NCI-H524 (cell line): Measurements from ENCODE around the gene MAD1L1.
"Not testable (repeated sequence)": the region's sequence is repeated elsewhere in the genome, so short reads cannot be mapped to it uniquely, and the experiment has no call there.

Experiments used
- DNase-seq, 2 experiments: peaks; one replicate each; lab custom pipeline; 2025; lab: John Stamatoyannopoulos, UW

Gene MAD1L1

DNA sequence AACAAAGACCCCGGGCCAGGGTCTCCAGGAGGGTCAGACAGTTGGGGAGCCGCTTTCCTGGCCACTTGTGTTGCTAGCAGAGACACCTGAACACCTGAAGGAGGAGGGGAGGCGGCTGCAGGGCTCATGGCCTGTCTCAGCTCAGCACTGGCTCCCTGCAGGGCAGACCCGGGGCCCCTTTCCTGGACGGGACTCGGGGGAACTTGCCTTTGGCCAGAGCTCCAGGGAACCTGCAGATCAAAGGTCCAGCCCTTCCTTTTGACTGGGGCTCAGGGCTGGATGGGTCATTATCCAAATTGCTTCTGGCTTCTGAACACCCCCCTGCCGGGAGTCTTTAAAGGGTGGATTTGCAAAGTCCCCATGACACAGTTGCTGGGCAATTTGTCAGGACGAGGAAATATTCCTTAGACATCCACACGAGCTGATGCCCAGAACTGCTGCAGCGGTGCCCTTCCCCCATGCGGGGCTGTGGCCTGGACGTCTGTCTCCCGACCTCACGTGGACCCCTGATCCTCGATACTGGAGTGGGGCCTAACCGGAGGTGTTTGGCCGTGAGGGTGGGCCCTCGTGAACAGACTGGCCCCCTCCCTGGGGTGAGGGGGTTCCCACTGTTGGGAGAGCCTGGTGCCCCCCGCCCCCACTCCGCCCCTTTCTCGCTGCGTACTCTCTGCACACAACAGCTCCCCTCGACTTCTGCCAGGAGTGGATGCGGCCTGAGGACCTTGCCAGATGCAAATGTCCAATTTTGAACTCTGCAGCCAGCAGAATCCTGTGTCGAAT, 368.4 kb downstream of the MAD1L1 start:
- DNase-seq = no peak

DNA sequence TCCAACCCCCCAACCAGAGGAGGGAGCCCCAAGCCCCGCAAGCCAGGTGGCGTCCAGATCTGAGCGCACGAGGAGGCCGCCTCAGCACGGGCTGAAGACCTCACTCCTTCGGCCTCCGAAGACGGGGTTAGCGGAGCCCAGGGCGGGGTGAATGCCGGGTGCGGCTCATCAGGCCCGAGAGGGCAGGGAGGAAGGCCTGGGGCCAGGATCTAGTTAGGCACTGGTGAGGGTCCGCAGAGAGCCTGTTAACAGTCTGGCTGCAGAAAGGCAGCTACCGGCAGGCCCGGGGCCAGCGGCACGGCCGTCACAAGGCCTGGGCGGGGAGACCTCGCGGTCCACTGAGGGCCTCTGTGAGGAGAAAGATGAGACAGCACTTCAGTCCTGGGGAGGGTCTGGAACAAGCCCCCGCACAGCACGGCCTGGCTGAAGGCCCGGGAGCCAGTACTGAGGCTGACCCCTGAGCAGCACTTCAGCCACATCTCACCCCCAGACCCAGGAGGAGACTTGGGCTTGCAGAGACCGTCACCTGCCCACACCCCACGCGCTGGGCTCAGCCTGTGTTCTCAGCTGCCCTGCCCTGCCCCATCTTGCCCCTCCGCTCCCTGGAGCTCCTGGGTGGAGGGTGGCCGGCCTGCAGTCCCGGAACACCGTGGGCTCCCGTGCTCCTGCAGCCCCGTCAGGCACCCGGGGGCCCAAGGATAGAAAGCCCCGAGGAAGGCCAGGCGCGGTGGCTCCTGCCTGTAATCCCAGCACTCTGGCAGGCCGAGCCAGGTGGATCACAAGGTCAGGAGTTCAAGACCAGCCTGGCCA, 369.4 kb downstream of the MAD1L1 start:
- DNase-seq = no peak

DNA sequence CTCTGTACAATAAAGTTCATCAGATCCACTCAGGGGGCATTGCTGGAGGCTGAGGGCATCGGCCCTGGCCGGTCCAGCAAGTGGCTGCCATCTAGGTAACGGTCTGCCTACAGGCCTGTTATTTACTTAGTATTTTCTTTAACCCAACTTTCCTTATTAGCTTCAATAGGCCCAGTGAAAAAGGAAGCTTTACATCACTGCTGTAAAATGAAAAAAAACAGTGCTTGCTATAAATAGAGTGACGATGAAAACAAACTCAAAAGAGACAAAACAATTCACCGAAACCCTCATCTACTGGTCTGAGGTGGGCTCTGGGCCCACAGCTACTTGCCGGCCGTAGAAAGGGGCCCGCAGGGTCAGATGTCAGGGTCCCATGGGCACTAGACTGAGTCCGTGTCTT, 370.2 kb downstream of the MAD1L1 start:
- DNase-seq = no peak

DNA sequence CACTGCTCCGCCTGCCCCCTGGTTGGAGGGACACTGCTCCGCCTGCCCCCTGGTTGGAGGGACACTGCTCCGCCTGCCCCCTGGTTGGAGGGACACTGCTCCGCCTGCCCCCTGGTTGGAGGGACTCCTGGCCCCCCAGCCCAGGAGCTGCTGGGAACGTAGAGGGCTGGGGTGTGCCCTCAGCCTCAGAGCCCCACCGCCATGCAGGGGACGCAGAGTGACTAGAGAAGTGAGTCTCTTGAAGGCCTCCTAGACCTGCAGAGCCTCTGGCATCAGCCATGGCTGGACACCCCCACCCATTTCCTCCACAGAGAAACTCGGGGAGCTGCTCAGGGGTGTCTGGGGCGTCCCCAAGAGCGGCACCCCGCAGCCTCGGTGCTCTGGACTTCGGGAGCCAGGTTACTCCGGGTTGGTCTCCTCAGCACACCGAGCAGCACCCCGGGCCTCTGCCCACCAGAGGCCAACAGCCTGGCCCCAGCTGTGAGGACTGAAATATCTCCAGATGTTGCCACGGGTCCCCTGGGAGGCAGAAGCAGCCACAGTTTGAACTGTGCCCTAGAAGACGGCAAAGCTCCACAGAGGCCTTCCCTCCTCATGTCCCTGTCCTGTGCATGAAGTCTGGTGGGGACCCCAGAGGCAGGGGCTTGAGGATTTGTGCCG, 370.8 kb downstream of the MAD1L1 start:
- no peak for DNase-seq

DNA sequence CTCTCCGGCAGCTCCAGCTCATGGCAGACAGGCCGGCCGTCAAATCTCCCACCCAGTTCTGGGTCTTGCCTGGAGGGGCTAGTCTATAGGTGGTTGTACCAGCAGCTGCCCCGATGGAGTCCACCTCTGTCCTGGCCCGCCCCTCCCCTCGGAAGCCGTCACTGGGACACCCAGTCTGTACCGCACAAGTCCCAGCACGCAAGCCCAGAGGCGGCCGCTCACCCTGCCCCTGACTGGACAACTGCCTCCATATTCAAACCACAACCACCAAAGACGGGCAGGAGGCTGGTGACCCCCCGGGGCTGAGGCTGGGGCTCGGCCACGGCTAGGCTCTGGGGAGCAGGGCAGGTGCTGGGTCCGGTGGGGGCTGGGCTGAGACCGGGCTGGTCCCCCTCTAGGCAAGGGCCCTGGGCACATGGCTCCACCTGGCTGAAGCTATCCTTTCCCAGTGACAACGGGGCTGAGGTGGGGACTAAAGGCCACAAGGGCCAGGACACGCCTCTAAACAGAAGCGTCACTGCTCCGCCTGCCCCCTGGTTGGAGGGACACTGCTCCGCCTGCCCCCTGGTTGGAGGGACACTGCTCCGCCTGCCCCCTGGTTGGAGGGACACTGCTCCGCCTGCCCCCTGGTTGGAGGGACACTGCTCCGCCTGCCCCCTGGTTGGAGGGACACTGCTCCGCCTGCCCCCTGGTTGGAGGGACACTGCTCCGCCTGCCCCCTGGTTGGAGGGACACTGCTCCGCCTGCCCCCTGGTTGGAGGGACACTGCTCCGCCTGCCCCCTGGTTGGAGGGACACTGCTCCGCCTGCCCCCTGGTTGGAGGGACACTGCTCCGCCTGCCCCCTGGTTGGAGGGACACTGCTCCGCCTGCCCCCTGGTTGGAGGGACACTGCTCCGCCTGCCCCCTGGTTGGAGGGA, 371.6 kb downstream of the MAD1L1 start:
- not testable (repeated sequence) for DNase-seq

DNA sequence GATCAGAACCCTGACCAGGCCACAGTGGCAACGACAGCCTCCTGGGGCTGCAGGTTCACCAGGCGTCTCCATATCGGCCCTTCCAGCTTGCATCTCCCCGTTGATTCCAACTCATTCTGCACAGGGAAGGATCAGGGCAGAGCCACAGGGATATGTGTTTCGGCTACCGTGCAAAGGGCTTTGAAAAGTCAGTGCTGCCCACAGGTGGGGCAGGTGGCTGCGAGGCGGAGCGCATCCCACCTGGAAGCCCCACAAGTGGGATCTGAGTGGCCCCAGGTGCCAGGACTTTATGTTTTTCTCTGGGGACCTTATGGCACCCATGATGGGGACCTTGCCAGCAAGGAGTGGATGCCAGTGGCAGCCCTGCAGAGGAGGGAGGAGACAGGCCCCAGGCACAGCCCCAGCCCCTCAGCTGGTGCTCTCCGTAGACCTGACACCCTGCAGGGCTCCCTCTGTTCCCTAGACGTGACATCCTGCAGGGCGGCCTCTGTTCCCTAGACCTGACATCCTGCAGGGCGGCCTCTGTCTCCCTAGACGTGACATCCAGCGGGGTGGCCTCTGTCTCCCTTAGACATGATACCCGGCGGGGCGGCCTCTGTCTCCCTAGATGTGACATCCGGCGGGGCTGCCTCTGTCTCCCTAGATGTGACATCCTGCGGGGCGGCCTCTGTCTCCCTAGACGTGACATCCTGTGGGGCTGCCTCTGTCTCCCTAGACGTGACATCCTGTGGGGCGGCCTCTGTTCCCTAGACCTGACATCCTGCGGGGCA, 373.3 kb downstream of the MAD1L1 start:
- DNase-seq = no peak

DNA sequence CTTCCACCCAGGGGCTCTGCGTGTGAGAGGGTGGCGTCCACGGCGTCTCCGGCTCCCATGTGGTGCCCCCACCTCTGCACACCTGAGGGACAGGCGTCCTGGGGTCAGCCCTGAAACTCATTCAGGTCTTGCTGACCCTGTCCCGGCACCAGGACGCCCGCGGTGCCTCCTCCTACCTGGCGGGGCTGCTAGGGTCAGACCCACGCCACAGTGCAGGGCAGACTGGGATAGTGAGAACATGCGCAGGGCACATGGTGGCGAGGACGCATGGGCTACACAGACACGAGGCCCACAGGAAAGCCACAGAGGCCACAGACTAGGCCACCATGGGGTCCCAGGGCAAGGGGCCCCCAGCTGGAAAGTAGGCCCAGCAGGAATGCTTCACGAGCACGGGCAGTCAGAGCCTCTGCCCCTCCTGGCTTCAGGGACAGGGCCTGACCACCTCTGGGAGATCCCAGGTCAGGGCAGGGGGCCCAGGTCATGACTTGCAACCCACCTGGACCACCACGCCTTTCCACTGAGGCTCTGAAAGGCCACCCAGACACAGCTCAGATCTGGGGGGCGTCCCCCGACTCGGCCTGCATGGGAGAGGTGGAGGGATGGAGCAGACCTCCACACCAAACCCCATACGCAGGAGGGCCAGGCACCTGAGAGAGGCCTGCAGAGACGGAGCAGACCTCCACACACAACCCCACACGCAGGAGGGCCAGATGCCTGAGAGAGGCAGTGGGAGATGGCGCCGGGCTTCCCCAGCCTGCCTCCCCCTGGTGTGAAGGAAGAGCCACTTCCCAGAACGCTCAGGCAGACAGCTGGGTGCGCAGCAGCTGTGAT, 374.1 kb downstream of the MAD1L1 start:
- peak in 1 of 2 experiments; percentile 4 for DNase-seq

DNA sequence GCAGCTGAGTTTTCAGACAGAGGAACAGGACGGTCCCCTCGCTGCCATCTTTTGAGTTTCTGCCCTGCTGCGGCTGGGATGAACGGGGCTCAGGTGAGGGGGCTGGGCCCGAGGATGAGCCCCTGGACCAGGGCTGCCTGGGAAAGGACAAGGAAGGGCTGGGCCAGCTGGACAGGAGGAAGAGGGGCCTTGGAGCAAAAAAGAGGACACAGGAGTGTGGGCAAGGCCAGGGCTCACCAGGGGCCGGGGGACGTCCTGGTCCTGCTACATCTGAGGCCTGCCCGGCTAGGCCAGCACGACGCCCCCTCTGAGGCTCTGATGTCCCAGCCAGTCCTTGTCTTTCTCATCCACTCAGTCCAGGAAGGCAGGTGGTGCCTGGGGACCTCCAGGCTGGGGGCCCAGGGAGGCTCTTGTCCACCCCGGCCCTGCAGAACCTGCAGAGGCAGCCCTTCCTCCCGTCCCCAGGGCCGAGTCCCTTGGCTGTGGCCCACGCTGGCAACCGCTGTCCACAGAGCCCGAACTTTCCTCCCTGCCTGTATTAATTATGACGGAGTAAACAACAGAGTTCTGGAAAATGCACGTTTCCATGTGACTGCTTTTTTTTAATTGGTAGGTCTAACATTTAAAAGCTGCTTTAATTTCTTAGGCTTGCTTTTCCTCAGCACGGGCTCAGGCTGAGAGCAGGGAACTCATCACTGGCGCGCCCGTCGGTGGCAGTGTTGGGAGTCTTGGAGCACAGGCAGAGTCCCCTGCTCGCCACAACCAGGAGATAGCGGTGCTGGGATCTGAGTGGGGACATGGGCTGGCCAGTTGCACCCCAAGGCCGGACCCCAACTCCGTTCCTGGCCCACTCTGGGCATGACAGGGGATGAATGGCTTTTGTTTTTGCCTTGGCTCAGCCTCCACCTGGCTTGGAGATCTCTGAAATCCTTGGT, 375.0 kb downstream of the MAD1L1 start:
- DNase-seq = no peak

DNA sequence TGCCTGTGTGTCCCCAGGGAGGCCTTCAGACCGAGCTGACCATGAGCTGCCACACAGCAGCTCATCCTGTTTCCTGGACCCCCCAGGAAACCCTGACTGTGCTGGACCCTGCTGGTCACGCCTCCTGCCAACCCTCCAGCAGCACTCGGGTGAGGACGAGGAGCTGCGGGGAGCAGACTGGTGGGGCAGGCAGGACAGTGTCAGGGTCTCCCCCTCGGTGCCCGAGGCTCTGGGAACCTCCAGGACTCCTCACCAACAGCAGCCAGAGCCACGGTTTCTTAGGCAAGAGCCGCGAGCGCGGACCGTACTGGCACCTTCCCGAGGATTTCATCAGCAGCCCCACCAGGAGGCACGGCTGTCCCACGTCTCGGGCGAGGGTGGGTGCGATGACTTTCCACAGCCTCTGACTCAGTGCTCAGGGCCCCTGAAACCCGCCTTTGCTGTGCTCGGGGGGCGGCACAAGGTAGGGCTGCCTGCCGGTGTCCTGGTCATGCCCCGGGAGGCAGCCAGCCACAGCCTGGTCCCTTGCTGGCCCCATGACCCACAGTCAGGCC, 375.8 kb downstream of the MAD1L1 start:
- DNase-seq = no peak

DNA sequence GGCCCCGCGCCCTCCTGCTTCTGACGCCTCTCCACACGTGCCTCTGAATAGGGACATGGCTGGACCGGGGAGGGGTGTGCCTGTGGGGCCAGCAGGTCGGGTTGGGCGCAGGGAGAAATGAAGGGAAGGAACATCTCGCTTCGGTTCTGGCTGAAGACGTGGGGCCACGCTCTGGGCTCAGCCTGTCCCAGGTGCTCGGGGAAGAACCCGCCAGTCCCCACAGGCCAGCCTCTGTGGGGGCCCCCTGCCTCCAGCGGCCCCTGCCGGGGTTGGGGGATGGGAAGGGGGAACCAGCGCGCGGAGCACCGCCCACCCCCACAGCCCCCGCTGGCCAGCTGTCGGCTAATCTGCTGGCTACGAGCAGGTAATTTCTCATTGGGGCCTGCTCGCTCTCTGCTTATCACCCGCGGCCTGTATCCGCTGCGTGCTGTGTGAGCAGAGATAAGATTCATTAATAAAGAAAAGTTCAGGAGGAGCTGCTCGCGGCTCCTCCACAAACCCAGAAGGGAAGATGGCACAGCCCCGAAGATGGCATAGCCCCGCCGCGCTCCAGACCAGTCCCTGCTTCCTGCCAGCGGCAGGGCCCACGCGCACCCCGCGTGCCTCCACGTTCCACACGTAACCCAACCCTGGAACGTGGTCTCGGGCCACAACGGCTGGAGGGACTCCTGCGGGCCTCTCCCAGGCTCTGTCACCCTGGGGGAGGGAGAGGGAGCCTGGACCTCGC, 376.4 kb downstream of the MAD1L1 start:
- peak in 1 of 2 experiments; percentile 55 for DNase-seq

DNA sequence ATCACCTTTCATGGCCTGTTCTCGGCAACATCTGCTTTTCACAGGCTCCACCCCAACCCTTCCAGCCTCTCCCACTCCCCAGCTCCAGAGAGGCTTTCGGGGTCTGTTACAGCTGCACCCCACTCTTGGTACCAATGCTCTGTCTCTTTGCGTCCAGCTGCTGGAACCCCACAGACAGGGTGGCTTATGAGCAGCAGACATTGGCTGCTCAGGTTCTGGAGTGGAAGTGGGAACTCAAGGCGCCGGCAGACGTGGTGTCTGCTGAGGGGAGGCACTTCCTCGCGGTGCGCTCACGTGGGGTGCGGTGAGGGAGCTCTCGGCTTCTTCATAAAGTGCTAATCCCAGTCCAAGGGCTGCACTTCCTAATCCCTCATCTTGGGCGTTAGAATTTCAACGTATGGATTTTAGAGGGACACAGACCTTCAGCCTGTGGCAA, 377.0 kb downstream of the MAD1L1 start:
- DNase-seq = peak in 1 of 2 experiments; percentile 35

DNA sequence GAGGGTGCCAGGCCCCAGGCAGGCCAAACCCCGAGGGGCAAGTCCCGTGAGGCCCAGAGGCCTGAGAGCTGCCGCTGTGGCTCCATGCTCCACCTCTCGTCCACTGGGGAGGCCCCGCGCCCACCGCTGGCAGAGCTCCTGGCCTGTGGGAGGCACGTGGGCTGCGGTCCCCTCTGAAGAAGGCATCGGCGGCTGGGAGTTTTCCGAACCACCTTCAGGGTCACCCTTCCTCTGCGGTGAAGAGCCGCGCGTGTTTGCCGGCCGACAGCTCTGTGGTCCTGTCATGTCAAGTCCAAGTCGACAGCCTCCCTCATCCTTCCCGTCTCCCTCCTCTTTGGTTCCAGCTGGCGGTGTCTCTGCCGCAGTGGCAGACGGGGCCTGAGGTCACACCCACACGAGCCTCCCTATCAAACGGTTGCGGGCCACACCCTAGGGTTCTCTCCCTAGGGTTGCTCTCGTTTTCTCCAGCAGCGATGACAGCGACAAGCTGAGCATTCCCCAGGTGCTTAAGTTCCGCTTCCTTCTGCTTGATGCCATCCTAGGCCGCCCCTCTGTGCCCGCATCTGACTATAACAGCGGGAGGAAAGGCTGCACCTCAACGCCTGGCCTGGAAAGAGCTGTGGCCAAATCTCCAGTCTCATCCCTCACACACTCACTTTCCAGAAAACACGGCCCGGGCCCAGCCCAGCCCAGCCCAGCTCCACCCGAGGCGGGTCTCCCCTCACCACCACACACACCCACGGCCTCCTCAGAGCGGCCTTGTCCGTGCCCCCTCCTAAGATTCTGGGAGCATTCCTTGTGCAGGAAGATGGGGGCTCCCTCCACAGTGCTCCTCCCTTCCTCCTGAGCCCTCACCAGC, 377.6 kb downstream of the MAD1L1 start:
- DNase-seq = no peak

DNA sequence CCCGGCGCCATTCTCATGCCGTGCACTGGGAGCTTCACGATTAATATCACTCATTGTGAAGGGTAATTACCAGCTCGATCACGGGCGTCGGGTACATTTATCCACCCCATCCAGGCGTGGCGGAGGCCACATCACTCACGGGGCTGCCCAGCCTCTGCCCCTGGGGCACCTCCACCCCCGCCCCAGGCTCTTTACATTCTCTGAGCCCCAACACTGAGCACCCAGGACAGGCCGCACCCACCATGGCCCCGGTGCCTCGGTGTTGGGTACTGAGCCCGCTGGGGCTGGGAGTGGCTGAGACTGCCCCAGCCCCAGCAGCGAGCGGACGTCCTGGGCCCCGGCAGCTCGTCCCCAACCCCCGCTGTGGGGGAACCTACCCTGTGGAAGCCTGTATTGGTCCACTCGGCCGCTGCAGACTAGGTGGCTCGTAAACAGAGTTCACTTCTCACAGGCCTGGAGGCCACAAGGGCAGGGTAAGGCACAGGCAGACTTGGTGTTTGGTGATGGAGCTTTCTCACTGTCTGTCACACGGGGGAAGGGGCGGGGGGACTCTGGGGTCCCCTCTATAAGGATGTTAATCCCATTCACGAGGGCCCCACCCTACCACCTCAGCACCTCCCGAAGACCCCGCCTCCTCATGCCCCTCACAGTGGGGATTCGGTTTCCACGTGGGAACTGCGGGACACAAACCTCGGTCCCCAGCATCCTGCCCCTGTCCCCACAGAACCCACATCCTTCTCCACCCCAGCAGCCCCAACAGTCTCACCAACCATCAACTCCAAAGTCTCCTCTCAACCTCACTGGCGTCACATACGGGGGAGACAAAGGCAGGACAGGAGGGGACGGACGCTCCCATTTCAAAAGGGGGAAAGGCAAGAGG, 378.5 kb downstream of the MAD1L1 start:
- DNase-seq = no peak

DNA sequence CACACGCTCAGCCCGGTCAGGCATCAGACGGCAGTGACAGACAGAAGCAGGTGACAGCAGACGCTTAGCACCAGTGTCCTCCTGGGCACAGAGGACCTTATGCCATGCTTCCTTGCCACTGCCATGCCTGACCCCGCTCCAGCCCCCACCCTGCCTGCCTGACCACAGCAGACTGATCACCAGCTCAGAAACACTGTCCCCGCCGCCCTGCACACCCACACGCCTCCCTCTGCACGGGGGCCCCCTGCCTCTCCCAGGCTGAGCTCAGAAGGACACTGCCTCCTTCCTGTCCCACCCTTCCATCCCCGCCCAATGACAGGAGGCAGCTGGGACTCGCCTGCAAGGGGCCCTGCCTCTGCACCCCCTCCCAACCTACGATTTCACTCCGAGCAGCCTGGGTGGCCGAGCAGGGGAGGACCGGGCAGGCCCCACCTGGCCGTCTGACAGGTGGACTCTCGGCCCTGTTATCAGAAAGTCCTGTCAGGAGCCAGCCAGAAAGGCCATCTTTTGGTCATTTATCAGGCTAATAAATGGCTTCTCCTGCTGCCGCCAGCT, 379.2 kb downstream of the MAD1L1 start:
- DNase-seq = peak in 1 of 2 experiments; percentile 40
